Astrocyte (in vitro differentiated cells and primary cell): ENCODE data around the gene ZNF630.

Source experiments
- CTCF ChIP-seq: IDR thresholded peaks from 2 replicates; pipeline ENCODE4 v1.5.1; 2011; ENCODE audit warnings: low read depth, mild to moderate bottlenecking, inconsistent platforms, low read length, moderate library complexity; ENCODE audit not compliant: insufficient read depth
- EZH2 ChIP-seq: IDR thresholded peaks from 2 replicates; pipeline ENCODE4 v1.6.1; 2012; ENCODE audit warnings: mild to moderate bottlenecking, low read length, inconsistent platforms; ENCODE audit not compliant: insufficient read depth

GRCh38 chrX:48046846-48047245, 24.6 kb downstream of the ZNF630 start:
- TF ChIP-seq CTCF, result no peak
- no peak for TF ChIP-seq EZH2
